IPS DF 6.9 (cell line): Measurements from ENCODE around the gene KIAA1217.
"Not testable (repeated sequence)": the region's sequence is repeated elsewhere in the genome, so short reads cannot be mapped to it uniquely, and the experiment has no call there.

ENCODE experiments used
- DNase-seq: peaks from one replicate; pipeline ENCODE4 v3.0.0-alpha.2; 2013; ENCODE audit warnings: low read depth, low spot score
- H3K27ac ChIP-seq: one replicate; pipeline ENCODE4 v1.5.1; 2013; ENCODE audit warnings: low read length, control low read depth
- H3K27me3 ChIP-seq: 2 replicates; pipeline ENCODE4 v1.6.1; 2013; ENCODE audit warnings: mild to moderate bottlenecking, low read length; ENCODE audit not compliant: control insufficient read depth, insufficient read depth
- H3K36me3 ChIP-seq: 2 replicates; pipeline ENCODE4 v1.6.1; 2013; ENCODE audit warnings: low read length; ENCODE audit not compliant: control insufficient read depth, insufficient read depth
- H3K4me1 ChIP-seq: 2 replicates; pipeline ENCODE4 v1.6.1; 2013; ENCODE audit warnings: low read length; ENCODE audit not compliant: control insufficient read depth, insufficient read depth
- H3K4me3 ChIP-seq: 2 replicates; pipeline ENCODE4 v1.5.1; 2013; ENCODE audit warnings: mild to moderate bottlenecking, low read length
- H3K9me3 ChIP-seq: 2 replicates; pipeline ENCODE4 v1.6.1; 2013; ENCODE audit warnings: low read length, inconsistent platforms; ENCODE audit not compliant: control insufficient read depth, insufficient read depth
- WGBS: extraction: QIAGEN DNeasy Blood & Tissue Kit; methylation state at CpG from one replicate; pipeline ENCODE4 v1.1.7; 2013; ENCODE audit warnings: mixed read lengths, missing lambda C conversion rate; ENCODE audit not compliant: insufficient read length, insufficient coverage; 5-methylcytosine and 5-hydroxymethylcytosine counted together

KIAA1217 gene

GRCh38 chr10:24468281-24468751, 259.4 kb downstream of the KIAA1217 start:
- H3K36me3 ChIP-seq = no peaks in the 10 kb centered on the region
- H3K27me3 ChIP-seq = no peaks in the 10 kb centered on the region
- no peak overlapping the region for H3K4me3 ChIP-seq
- no peak for DNase-seq
- WGBS = no CpG with 5 or more reads among the region's 6 CpGs
- no peaks in the 10 kb centered on the region for H3K9me3 ChIP-seq
- no peaks in the 10 kb centered on the region for H3K4me1 ChIP-seq
- no peak overlapping the region for H3K27ac ChIP-seq

- H3K27ac ChIP-seq = no peak overlapping the region
- H3K4me3 ChIP-seq = no peak overlapping the region
- DNase-seq = no peak
- no peaks in the 10 kb centered on the region for H3K9me3 ChIP-seq
- WGBS = no CpG with 5 or more reads among the region's 8 CpGs
- no peaks in the 10 kb centered on the region for H3K4me1 ChIP-seq
- H3K36me3 ChIP-seq = no peaks in the 10 kb centered on the region
- H3K27me3 ChIP-seq = no peaks in the 10 kb centered on the region
Observed at GRCh38 chr10:24469993-24470392, 261.1 kb downstream of the KIAA1217 start.

- Histone ChIP-seq H3K27me3 (no peaks in the 10 kb centered on the region), H3K4me3 (no peak overlapping the region), H3K4me1 (no peaks in the 10 kb centered on the region), H3K9me3 (no peaks in the 10 kb centered on the region), H3K36me3 (no peaks in the 10 kb centered on the region), H3K27ac (no peak overlapping the region)
- no peak for DNase-seq
- WGBS = no CpG with 5 or more reads among the region's 3 CpGs
Observed at GRCh38 chr10:24475598-24475997, 266.7 kb downstream of the KIAA1217 start.

GRCh38 chr10:24476913-24477701, 268.2 kb downstream of the KIAA1217 start:
- no peaks in the 10 kb centered on the region for H3K9me3 ChIP-seq
- WGBS = no CpG with 5 or more reads among the region's 2 CpGs
- H3K4me3 ChIP-seq = no peak overlapping the region
- H3K27ac ChIP-seq = no peak overlapping the region
- no peaks in the 10 kb centered on the region for H3K36me3 ChIP-seq
- no peaks in the 10 kb centered on the region for H3K4me1 ChIP-seq
- no peak for DNase-seq
- no peaks in the 10 kb centered on the region for H3K27me3 ChIP-seq

GRCh38 chr10:24477915-24478314, 269.0 kb downstream of the KIAA1217 start:
- Histone ChIP-seq H3K27me3 (no peaks in the 10 kb centered on the region), H3K36me3 (no peaks in the 10 kb centered on the region), H3K4me1 (no peaks in the 10 kb centered on the region), H3K9me3 (no peaks in the 10 kb centered on the region; the same call in 1 of the 2 replicates), H3K27ac (no peak overlapping the region), H3K4me3 (no peak overlapping the region)
- DNase-seq = no peak
- WGBS = no CpG with 5 or more reads among the region's 3 CpGs

- Histone ChIP-seq H3K9me3 (no peaks in the 10 kb centered on the region; the same call in 1 of the 2 replicates), H3K27me3 (no peaks in the 10 kb centered on the region), H3K4me3 (no peak overlapping the region), H3K36me3 (no peaks in the 10 kb centered on the region), H3K4me1 (no peaks in the 10 kb centered on the region; the same call in 1 of the 2 replicates), H3K27ac (no peak overlapping the region)
- WGBS = no CpG with 5 or more reads among the region's 4 CpGs
- no peak for DNase-seq
Observed at GRCh38 chr10:24479806-24480205, 270.9 kb downstream of the KIAA1217 start.

GRCh38 chr10:24480447-24480846, 271.5 kb downstream of the KIAA1217 start:
- no peak for DNase-seq
- Histone ChIP-seq H3K4me1 (no peaks in the 10 kb centered on the region; the same call in 1 of the 2 replicates), H3K27me3 (no peaks in the 10 kb centered on the region), H3K4me3 (no peak overlapping the region), H3K27ac (no peak overlapping the region), H3K9me3 (no peaks in the 10 kb centered on the region; the same call in 1 of the 2 replicates), H3K36me3 (no peaks in the 10 kb centered on the region)
- no CpG with 5 or more reads among the region's 3 CpGs for WGBS

- no CpG with 5 or more reads among the region's 6 CpGs for WGBS
- H3K9me3 ChIP-seq = no peaks in the 10 kb centered on the region; the same call in 1 of the 2 replicates
- no peaks in the 10 kb centered on the region; the same call in 1 of the 2 replicates for H3K4me1 ChIP-seq
- H3K36me3 ChIP-seq = no peaks in the 10 kb centered on the region
- no peak overlapping the region for H3K4me3 ChIP-seq
- DNase-seq = no peak
- no peaks in the 10 kb centered on the region for H3K27me3 ChIP-seq
- H3K27ac ChIP-seq = no peak overlapping the region
Observed at GRCh38 chr10:24481241-24481640, 272.3 kb downstream of the KIAA1217 start.

GRCh38 chr10:24482713-24483112, 273.8 kb downstream of the KIAA1217 start:
- H3K27ac ChIP-seq, H3K36me3 ChIP-seq, H3K27me3 ChIP-seq, H3K9me3 ChIP-seq, H3K4me1 ChIP-seq, DNase-seq, H3K4me3 ChIP-seq: not testable (repeated sequence)

GRCh38 chr10:24483701-24484100, 274.8 kb downstream of the KIAA1217 start:
- Histone ChIP-seq H3K27me3 (no peaks in the 10 kb centered on the region), H3K4me3 (no peak overlapping the region), H3K36me3 (no peaks in the 10 kb centered on the region), H3K27ac (no peak overlapping the region), H3K4me1 (no peaks in the 10 kb centered on the region; the same call in 1 of the 2 replicates), H3K9me3 (no peaks in the 10 kb centered on the region; the same call in 1 of the 2 replicates)
- no CpG with 5 or more reads among the region's 3 CpGs for whole genome bisulfite sequencing
- no peak for DNase-seq

GRCh38 chr10:24484771-24485170, 275.8 kb downstream of the KIAA1217 start:
- WGBS = no CpG with 5 or more reads among the region's 3 CpGs
- H3K27me3 ChIP-seq = no peaks in the 10 kb centered on the region
- H3K4me3 ChIP-seq = no peak overlapping the region
- H3K36me3 ChIP-seq = no peaks in the 10 kb centered on the region
- no peak overlapping the region for H3K27ac ChIP-seq
- no peak for DNase-seq
- no peaks in the 10 kb centered on the region; the same call in 1 of the 2 replicates for H3K9me3 ChIP-seq
- no peaks in the 10 kb centered on the region; the same call in 1 of the 2 replicates for H3K4me1 ChIP-seq
